Stimulated activated naive CD8-positive, alpha-beta T cell treated with anti-CD3 and anti-CD28 coated beads, Interleukin-15, amount 100 ng/mL, for 72 hours (primary cell): ENCODE measurements around the gene PSTPIP1.
A peak's percentile ranks its signal among the peaks of the same experiment; 100 is the strongest.

Experiments used
- ATAC-seq: fragments of 150-1000 bp; cut with Tn5 transposase; 2 replicates; pipeline ENCODE4 v1.10.0; 2021; ENCODE audit warnings: mild to moderate bottlenecking, moderate library complexity
- DNase-seq, 2 donors: peaks; one replicate each; pipeline ENCODE4 v3.0.0; 2021 to 2022
- H3K27ac Mint-ChIP-seq, 2 donors: one replicate each; pipeline ENCODE4 v1.8.0; 2022; ENCODE audit warnings: mild to moderate bottlenecking in 2 of 2, mixed read lengths in 2 of 2, moderate library complexity in 2 of 2
- H3K27me3 Mint-ChIP-seq: one replicate; pipeline ENCODE4 v1.8.0; 2022; ENCODE audit warnings: mixed read lengths
- H3K4me1 Mint-ChIP-seq: one replicate; pipeline ENCODE4 v1.8.0; 2022; ENCODE audit warnings: mild to moderate bottlenecking, mixed read lengths
- H3K4me3 Mint-ChIP-seq, 2 donors: one replicate each; pipeline ENCODE4 v1.8.0; 2022; ENCODE audit warnings: mild to moderate bottlenecking in 2 of 2, mixed read lengths in 2 of 2, moderate library complexity in 1 of 2
- H3K9me3 Mint-ChIP-seq, 2 donors: one replicate each; pipeline ENCODE4 v1.8.0; 2022; ENCODE audit warnings: mixed read lengths in 2 of 2

The PSTPIP1 gene

DNA sequence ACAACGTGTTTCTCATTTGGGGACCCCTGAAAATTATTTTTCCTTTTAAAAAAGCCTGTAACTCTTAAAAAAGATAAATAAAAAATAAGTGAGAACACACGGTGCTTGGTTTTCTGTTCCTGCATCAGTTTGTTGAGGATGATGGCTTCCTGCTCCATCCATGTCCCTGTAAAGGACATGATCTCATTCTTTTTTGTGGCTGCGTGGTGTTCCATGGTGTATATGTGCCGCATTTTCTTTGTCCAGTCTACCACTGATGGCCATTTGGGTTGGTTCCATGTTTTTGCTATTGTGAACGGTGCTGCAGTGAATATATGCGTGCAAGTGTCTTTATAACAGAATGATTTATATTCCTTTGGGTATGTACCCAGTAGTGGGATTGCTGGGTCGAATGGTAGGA, 73.7 kb downstream of the PSTPIP1 start:
- ATAC-seq: no peak
- DNase-seq: no peak
- peaks cover 46% of the 10 kb centered on the region for H3K4me1 Mint-ChIP-seq
- no peak overlapping the region for H3K4me3 Mint-ChIP-seq
- no peak overlapping the region for H3K27ac Mint-ChIP-seq
- H3K9me3 Mint-ChIP-seq: no peaks in the 10 kb centered on the region
- no peaks in the 10 kb centered on the region for H3K27me3 Mint-ChIP-seq

DNA sequence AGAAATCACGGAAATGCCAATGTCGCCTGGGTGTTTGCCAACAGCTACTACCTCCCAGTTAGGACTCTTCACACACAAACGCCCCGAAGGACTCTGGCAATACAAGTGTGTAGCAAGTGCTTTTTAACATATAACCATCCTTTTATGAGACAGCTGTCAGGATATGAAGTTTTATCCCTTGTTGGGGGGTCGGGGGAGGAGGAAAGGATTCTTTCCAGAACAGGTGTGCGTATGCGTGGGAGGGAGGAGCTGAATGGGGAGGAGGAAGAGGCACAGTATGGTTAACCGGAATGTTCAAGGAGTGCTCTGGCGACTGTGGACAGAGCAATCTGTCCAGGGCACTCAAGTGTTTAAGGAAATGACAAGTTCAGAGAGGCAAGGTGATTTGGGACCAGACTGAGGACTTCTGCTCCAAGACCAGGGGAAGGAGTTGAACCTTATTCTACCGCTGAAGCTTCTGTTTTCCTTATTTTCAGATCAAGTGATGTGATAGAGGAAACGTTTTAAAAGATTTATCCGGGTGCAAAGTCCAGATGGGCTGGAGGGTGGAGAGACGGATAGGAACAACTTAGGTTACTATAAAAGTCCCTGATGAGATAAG, 74.7 kb downstream of the PSTPIP1 start:
- Mint-ChIP-seq H3K9me3 (no peaks in the 10 kb centered on the region), H3K27ac (peak overlapping the region; percentile 49 to 89)
- no peak for DNase-seq

DNA sequence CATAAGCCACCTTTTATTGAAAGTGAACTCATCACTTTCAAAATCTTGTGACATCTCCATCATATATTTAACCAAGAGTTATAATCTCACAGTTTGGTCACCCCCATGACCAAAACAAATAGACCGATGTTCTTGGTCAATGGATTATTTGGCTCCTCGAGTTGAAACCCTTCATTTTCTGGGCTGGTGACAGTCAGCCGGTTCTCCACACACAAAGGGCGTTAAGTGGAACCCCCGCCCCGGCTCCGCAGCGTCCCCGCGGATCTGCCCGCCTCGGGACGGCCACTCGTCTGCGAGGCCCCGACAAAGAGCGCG, 75.2 kb downstream of the PSTPIP1 start:
- DNase-seq: no peak
- H3K9me3 Mint-ChIP-seq: no peaks in the 10 kb centered on the region
- peak overlapping the region; percentile 93 for H3K27ac Mint-ChIP-seq

More for the DNA sequence above, 74.7 kb downstream of the PSTPIP1 start:
- H3K4me1 Mint-ChIP-seq: peaks cover 46% of the 10 kb centered on the region
- no peaks in the 10 kb centered on the region for H3K27me3 Mint-ChIP-seq
- peak overlapping the region; percentile 79 to 93 for H3K4me3 Mint-ChIP-seq
- ATAC-seq: no peak

DNA sequence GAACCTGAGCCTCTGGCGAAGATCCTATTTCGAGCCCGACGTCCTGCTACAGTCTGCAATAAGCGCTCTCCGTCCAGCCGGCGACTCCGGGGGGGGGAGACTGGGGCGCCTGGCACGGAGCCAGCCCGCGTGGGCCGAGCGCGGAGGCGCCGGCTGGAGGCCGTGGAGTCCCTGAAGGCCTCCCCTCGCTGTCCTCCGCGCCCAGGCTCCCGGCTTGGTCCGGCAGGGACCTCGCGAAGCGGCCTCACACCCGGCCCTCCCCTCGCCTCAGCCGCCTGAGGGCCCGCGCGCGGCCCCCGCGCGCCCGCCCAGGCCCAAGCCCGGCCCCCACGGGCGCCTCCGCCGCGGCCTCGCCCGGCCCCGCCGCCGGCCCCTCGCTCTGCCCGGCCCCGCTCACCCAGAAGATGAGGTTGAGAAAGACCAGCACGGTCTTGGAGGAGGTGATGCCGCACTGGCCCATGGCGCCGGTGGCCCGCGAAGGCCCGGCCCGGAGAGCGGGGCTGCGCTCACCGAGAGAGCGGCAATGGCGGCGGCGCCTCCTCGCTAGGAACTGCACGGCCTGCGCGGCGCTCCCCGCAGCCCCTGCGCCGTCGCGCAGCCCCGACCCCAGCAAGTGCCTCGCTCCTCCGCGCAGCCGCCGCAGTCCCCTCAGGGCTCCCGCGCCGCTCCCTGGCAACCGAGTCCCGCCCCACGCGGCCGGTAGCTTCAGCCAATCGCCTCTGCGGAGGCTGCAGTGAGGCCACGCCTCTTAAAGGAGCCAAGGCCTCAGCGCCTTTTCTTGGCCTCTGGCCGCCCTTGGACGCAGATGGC, 75.8 kb downstream of the PSTPIP1 start, which contains the start of gene TSPAN3:
TSS of gene TSPAN3 (minus strand) at position 615 of the 810 bp plus-strand sequence. CDS start at position 460, 155 bp downstream.
- H3K9me3 Mint-ChIP-seq: no peaks in the 10 kb centered on the region
- H3K27me3 Mint-ChIP-seq: no peaks in the 10 kb centered on the region
- H3K4me1 Mint-ChIP-seq: peaks cover 50% of the 10 kb centered on the region
- ATAC-seq: peak; percentile 98
- peak within 1 kb of the TSS; percentile 93 for H3K27ac Mint-ChIP-seq
- H3K4me3 Mint-ChIP-seq: peak within 1 kb of the TSS; percentile 79 to 93
- DNase-seq: peak; percentile 93 to 95

More for the DNA sequence above, 75.2 kb downstream of the PSTPIP1 start:
- ATAC-seq: no peak
- peaks cover 46% of the 10 kb centered on the region for H3K4me1 Mint-ChIP-seq
- H3K4me3 Mint-ChIP-seq: peak overlapping the region; percentile 79 to 93
- no peaks in the 10 kb centered on the region for H3K27me3 Mint-ChIP-seq

DNA sequence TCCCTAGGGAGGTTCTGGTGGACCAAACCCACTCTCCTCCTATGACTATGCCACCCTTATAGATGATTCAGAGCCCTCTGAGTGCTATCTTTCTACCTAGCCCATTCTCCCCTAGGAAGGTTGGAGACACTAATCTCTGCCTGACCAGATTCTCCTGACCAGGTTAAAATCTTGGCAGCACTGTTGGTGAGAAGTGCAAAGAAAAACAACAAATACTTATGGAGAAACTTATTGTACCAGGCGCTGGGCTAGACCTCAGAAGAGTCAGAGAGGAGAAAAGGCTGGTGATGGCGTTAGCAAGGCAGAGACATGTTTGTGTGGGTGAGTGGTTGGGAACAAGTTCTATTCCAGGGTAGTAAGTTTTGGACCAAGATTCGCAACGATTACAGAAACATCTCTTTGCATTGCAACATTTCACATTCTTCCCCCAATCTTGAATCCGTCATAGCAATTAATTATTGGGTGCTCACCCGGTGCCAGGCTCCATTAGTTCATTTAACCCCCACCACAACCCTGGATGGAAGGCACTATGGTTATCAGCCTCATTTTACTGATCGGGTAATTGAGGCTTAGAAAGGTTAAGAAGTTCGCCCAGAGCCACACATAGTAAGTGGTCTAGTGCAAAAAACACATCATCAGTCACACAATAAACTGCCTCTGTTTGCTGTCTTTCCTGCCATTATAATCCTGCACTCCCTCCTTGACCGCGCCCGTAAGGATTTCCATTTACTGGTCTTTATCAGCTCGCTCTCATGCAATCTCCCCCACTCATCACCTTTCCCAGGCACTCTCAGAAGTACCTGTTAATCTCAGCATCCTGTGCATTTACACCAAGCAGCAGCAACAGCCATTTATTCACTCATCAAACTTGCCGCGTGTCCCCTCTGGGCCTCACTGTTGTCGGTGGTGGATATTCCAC, 76.6 kb downstream of the PSTPIP1 start:
- no peak for DNase-seq
- Mint-ChIP-seq H3K4me1 (peaks cover 47% of the 10 kb centered on the region), H3K27ac (peak overlapping the region in 1 of 2 donors; percentile 85), H3K9me3 (no peaks in the 10 kb centered on the region), H3K4me3 (peak overlapping the region; percentile 67 to 72), H3K27me3 (no peaks in the 10 kb centered on the region)
- ATAC-seq: no peak

DNA sequence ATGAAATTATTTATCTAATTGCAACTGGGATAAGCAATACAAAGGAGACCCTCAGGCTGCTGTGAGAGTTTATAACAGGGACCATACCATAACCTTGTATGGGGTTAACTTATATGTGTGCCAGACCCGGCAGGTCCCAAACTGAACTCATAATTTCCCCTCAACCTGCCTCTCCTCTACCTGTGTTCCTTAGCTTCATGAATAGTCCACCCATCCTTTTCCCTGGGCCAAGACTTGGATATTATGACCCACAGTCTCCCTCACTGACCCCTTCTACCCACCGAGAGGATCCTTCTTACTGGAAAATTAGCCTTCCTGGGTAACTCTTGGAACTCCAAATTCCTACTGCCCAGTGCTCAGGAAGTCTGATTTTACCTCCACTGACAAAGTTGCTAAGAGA, 79.4 kb downstream of the PSTPIP1 start:
- H3K9me3 Mint-ChIP-seq: no peaks in the 10 kb centered on the region
- no peaks in the 10 kb centered on the region for H3K27me3 Mint-ChIP-seq
- H3K4me3 Mint-ChIP-seq: no peak overlapping the region
- ATAC-seq: no peak
- H3K4me1 Mint-ChIP-seq: peaks cover 27% of the 10 kb centered on the region
- DNase-seq: no peak
- no peak overlapping the region for H3K27ac Mint-ChIP-seq

DNA sequence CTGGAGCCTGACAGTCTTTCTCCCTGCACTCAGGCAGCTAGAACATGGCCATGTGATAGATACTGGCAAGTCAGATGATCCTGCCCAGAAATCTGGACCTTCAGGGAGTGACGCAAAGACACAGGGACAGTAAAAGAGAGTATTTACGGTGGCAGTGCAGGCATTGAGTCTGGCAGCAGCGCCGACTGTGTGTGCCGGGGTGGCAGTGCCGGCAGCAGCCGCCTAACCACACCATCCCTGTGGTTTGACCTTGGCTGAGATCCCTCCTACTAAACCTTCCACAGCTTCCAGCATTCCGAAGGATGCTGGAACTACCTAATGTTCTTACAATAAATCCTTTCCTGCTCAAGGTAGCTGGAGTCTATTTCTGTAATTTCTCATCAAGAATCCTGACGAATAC, 80.6 kb downstream of the PSTPIP1 start:
- H3K27ac Mint-ChIP-seq: no peak overlapping the region
- no peak for DNase-seq
- peaks cover 17% of the 10 kb centered on the region for H3K4me1 Mint-ChIP-seq

DNA sequence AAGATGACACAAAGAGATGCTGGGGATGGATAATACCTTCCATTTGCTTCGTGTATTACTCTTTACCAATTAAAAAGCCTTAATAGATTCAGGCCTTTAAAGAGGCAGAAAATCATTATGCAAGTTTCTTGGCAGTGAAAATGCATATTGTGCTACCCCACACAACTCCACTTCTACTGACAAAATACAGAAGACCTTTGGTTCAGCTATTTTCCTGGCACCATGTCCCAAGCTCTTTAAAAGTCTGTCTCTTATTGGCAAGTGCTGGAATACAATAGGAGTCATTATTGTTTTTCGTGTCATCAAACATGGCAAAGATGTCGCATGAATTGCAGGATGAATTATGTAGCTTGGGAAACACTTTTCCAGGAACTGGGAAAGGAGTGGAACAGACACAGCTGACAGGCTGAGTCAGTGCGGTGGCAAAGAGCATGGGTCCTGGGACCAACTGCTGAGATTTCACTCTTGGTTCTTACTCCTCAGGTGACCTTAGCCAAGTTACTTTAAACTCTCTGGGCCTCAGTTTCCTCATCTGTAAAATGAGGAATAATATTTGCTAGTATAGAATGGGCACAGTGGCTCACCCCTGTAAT, 81.5 kb downstream of the PSTPIP1 start:
- Mint-ChIP-seq H3K9me3 (no peaks in the 10 kb centered on the region), H3K4me1 (peaks cover 12% of the 10 kb centered on the region), H3K4me3 (no peak overlapping the region), H3K27me3 (no peaks in the 10 kb centered on the region), H3K27ac (no peak overlapping the region)
- no peak for DNase-seq
- ATAC-seq: no peak

More for the DNA sequence above, 80.6 kb downstream of the PSTPIP1 start:
- Mint-ChIP-seq H3K27me3 (no peaks in the 10 kb centered on the region), H3K9me3 (no peaks in the 10 kb centered on the region), H3K4me3 (no peak overlapping the region)
- no peak for ATAC-seq

DNA sequence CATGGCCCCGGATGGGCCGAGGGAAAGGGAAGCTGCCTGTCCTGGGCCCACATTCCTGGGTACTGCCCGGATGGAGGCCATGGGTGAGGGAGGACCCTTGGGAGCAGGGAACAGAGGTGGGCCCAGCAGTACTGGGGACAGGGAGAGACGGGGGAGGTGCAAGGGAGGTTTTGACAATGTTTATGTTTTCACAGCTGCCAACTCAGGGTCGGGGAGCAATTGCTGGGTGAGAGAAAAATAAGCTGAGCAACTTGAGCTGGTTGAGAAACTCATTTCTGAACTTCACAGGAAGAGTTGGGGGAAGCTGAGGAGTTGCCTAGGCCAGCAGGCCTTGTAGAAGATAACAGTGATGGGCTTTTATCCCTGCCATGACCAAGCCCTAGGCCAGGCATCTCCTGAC, 87.0 kb downstream of the PSTPIP1 start:
- no peaks in the 10 kb centered on the region for H3K9me3 Mint-ChIP-seq
- H3K4me3 Mint-ChIP-seq: no peak overlapping the region
- H3K4me1 Mint-ChIP-seq: peaks cover 30% of the 10 kb centered on the region
- ATAC-seq: no peak
- H3K27me3 Mint-ChIP-seq: no peaks in the 10 kb centered on the region
- no peak overlapping the region for H3K27ac Mint-ChIP-seq
- no peak for DNase-seq

DNA sequence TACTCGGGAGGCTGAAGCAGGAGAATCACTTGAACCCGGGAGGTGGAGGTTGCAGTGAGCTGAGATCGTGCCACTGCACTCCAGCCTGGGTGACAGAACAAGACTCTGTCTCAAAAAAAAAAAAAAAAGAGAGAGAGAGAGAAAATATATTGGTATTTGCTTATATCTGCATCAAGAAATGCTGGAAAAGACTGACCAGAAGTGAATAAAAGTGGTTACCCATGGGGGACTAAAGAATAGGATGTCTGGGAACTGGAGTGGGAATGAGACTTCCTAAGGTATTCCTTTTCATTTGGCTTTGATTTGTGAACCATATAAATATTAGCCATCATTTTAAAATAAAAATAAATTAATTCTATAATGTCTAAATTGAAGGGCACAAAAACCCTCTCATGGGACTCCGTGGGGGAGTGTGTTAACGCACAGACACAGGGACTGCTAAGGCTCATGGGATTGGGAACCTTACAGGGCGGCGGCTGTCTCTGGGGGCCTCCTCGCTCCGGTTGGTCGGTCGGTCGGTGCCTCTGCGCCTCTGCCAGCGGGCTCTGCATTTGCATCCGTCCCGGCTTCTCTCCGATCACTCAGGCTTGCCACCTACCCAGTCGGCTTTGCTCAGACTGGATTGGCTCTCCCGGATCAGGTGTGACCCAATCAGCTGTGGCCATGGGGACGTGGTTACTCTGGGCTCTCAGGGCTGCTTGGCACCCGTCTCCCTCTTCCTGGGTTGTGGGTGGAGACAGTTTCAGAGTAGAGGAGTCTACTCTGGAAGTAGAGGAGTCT, 88.6 kb downstream of the PSTPIP1 start:
- DNase-seq: peak; percentile 60 to 63
- Mint-ChIP-seq H3K4me3 (peak overlapping the region; percentile 71 to 76), H3K27ac (peak overlapping the region in 1 of 2 donors; percentile 42), H3K9me3 (no peaks in the 10 kb centered on the region), H3K4me1 (peaks cover 30% of the 10 kb centered on the region), H3K27me3 (no peaks in the 10 kb centered on the region)
- peak; percentile 95 for ATAC-seq

DNA sequence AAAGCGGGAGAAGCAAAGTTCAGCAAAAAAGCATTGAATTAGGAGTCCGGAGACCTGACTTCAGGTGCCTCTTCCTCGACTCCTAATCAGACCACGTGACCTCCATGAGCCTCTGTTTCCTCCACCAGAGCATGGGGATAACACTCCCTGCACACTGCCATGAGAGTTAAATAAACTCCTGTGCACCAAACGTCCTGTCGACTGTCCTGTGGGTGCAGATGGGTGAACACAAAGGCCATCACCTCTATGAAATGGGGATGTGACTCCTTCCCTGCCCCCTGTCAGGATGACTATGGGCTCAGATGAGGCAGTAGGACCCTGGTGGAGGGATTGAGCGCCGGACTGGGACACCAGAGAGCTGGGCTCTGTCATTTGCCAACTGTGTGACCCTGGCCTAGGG, 89.5 kb downstream of the PSTPIP1 start:
- ATAC-seq (no peak), DNase-seq (no peak)
- Mint-ChIP-seq H3K9me3 (no peaks in the 10 kb centered on the region), H3K27ac (no peak overlapping the region), H3K4me3 (no peak overlapping the region), H3K4me1 (peaks cover 30% of the 10 kb centered on the region), H3K27me3 (no peaks in the 10 kb centered on the region)

DNA sequence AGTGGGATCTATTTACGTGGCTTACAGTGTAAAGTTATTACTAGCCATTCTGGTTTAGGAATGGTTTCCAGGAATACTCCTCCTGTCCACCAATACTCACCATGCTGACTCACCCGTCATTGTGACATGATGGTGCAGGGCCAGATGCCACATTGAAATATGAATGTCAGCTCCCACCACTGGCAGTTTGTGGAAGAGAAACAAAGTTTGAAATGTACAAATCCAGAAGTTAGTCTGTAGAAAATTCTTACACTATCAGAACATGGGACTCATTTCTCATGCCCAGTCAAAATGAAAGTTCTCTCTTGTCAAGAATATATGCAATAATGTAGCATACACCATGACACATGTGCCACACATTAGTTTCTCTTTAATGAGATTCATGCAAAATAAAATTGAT, 90.4 kb downstream of the PSTPIP1 start:
- peak; percentile 68 for ATAC-seq
- no peaks in the 10 kb centered on the region for H3K27me3 Mint-ChIP-seq
- peaks cover 30% of the 10 kb centered on the region for H3K4me1 Mint-ChIP-seq
- DNase-seq: no peak
- no peak overlapping the region for H3K27ac Mint-ChIP-seq
- no peaks in the 10 kb centered on the region for H3K9me3 Mint-ChIP-seq
- no peak overlapping the region for H3K4me3 Mint-ChIP-seq
